Mucosa of rectum (tissue), 2 donors: ENCODE data around the gene TRPM3.

ENCODE experiments used
- H3K27ac ChIP-seq, 2 donors: one replicate each; pipeline ENCODE4 v1.7.0; 2013; ENCODE audit warnings: inconsistent platforms in 2 of 2, low read depth in 2 of 2, low read length in 2 of 2
- H3K27me3 ChIP-seq, 2 donors: one replicate each; pipeline ENCODE4 v1.7.0; 2013; ENCODE audit warnings: low read length in 2 of 2; ENCODE audit not compliant: control insufficient read depth in 2 of 2, insufficient read depth in 2 of 2
- H3K36me3 ChIP-seq, 2 donors: one replicate each; pipeline ENCODE4 v1.7.0; 2013; ENCODE audit warnings: low read length in 2 of 2; ENCODE audit not compliant: control insufficient read depth in 2 of 2, insufficient read depth in 2 of 2
- H3K4me1 ChIP-seq, 2 donors: one replicate each; pipeline ENCODE4 v1.7.0; 2013; ENCODE audit warnings: low read length in 2 of 2, mild to moderate bottlenecking in 1 of 2; ENCODE audit not compliant: control insufficient read depth in 2 of 2, insufficient read depth in 2 of 2
- H3K4me3 ChIP-seq, 2 donors: one replicate each; pipeline ENCODE4 v1.7.0; 2013; ENCODE audit warnings: low read length in 2 of 2
- H3K9ac ChIP-seq, 2 donors: one replicate each; pipeline ENCODE4 v1.7.0; 2013; ENCODE audit warnings: low read length in 2 of 2, low read depth in 1 of 2, mild to moderate bottlenecking in 1 of 2
- H3K9me3 ChIP-seq, 2 donors: one replicate each; pipeline ENCODE4 v1.7.0; 2013; ENCODE audit warnings: low read length in 2 of 2; ENCODE audit not compliant: control insufficient read depth in 2 of 2
- donor health status: healthy.
- donor health status: Normal muscosa, but diverticular disease.

Gene TRPM3

DNA sequence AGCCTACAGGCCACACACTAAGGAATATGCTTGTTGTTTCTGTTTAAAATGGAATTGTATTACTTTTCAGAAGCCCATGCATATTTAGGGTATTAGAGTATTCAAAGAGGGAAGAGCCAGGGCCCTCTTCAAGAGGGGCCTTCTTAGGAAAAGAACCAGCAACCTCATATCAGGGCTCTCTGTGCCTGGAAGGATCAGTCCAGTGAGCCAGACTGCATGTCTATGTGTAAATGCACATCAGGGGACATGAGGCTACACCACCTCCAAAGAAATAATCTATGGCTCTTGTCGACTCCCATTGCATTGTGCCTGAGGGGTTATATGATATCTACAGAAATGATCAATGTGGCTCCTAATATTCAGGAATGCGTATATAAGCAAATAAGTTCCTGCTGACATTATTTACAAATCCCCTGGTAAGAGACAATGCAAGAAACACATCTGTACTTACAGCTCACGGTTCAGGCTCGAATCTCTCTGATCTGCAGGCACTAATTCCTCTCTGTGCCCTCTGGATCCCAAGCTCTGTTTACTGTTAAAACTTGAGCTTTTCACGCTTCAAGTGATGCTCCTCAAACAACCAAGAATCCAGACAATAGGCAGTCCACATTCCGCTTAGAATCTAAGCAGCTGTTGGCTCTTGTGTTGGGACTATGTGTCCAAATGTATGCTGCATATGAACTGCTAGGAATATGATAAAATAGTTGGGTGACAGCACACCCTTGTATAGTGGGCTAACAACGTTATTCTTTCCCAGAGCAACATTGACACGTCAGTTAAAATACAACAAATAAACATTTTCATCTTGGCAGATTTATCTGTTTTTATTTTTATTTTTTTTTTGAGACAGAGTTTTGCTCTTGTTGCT, 556.7 kb downstream of the TRPM3 start:
- Histone ChIP-seq H3K27ac (peak overlapping the region; percentile 66 to 80), H3K9ac (no peak overlapping the region)

GRCh38 chr9:70563431-70564204, 557.8 kb downstream of the TRPM3 start:
- peak overlapping the region; percentile 66 to 80 for H3K27ac ChIP-seq
- no peaks in the 10 kb centered on the region for H3K9me3 ChIP-seq
- H3K27me3 ChIP-seq = no peaks in the 10 kb centered on the region
- H3K4me1 ChIP-seq = peaks cover 6 to 13% of the 10 kb centered on the region in 2 donors
- H3K4me3 ChIP-seq = peak overlapping the region in 1 of 2 donors; percentile 8
- no peaks in the 10 kb centered on the region for H3K36me3 ChIP-seq
- peak overlapping the region in 1 of 2 donors; percentile 39 for H3K9ac ChIP-seq

More for the DNA sequence above, 556.7 kb downstream of the TRPM3 start:
- Histone ChIP-seq H3K27me3 (no peaks in the 10 kb centered on the region), H3K4me3 (no peak overlapping the region), H3K4me1 (peaks cover 6 to 13% of the 10 kb centered on the region in 2 donors), H3K36me3 (no peaks in the 10 kb centered on the region), H3K9me3 (no peaks in the 10 kb centered on the region)

GRCh38 chr9:70563010-70563409, 558.4 kb downstream of the TRPM3 start:
- Histone ChIP-seq H3K27ac (peak overlapping the region; percentile 66 to 80), H3K36me3 (no peaks in the 10 kb centered on the region), H3K27me3 (no peaks in the 10 kb centered on the region), H3K9ac (no peak overlapping the region), H3K4me3 (peak overlapping the region in 1 of 2 donors; percentile 8), H3K9me3 (no peaks in the 10 kb centered on the region), H3K4me1 (peaks cover 6 to 13% of the 10 kb centered on the region in 2 donors)

- no peaks in the 10 kb centered on the region for H3K27me3 ChIP-seq
- H3K9ac ChIP-seq = no peak overlapping the region
- H3K4me3 ChIP-seq = no peak overlapping the region
- no peaks in the 10 kb centered on the region for H3K36me3 ChIP-seq
- peak overlapping the region; percentile 38 to 49 for H3K27ac ChIP-seq
- no peaks in the 10 kb centered on the region for H3K9me3 ChIP-seq
- peaks cover 6 to 13% of the 10 kb centered on the region in 2 donors for H3K4me1 ChIP-seq
Measured at GRCh38 chr9:70561786-70562395, 559.5 kb downstream of the TRPM3 start.

GRCh38 chr9:70561111-70561510, 560.3 kb downstream of the TRPM3 start:
- Histone ChIP-seq H3K9ac (no peak overlapping the region), H3K4me3 (no peak overlapping the region), H3K36me3 (no peaks in the 10 kb centered on the region), H3K9me3 (no peaks in the 10 kb centered on the region), H3K27me3 (no peaks in the 10 kb centered on the region), H3K4me1 (peaks cover 6 to 13% of the 10 kb centered on the region in 2 donors), H3K27ac (peak overlapping the region; percentile 8 to 33)

GRCh38 chr9:70559102-70559501, 562.3 kb downstream of the TRPM3 start:
- Histone ChIP-seq H3K9me3 (no peaks in the 10 kb centered on the region), H3K4me1 (peaks cover 6 to 8% of the 10 kb centered on the region in 2 donors), H3K36me3 (no peaks in the 10 kb centered on the region), H3K4me3 (no peak overlapping the region), H3K27ac (no peak overlapping the region), H3K9ac (no peak overlapping the region), H3K27me3 (no peaks in the 10 kb centered on the region)

- Histone ChIP-seq H3K36me3 (no peaks in the 10 kb centered on the region), H3K4me1 (peaks cover under 1% of the 10 kb centered on the region in 2 donors), H3K27me3 (no peaks in the 10 kb centered on the region), H3K9me3 (no peaks in the 10 kb centered on the region), H3K4me3 (no peak overlapping the region), H3K27ac (no peak overlapping the region), H3K9ac (no peak overlapping the region)
Measured at GRCh38 chr9:70557661-70558369, 563.6 kb downstream of the TRPM3 start.

DNA sequence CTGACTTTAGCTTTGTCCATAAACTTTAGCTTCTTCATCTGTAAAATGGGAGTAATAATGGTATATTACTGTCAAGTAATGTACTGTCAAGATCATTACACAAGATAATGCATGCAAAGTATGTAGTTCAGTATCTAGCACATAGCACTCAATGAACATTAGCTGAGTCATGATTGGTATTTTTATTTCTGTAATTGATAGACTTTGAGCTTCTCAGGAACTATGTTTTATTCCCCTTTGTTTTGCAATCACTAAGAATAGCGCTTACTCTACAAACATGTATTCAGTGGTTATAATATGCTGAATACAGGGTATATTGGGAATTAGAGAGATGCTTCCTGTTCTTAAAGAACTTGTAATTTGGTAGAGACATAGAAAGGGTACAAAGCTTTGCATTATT, 564.6 kb downstream of the TRPM3 start:
- no peak overlapping the region for H3K4me3 ChIP-seq

DNA sequence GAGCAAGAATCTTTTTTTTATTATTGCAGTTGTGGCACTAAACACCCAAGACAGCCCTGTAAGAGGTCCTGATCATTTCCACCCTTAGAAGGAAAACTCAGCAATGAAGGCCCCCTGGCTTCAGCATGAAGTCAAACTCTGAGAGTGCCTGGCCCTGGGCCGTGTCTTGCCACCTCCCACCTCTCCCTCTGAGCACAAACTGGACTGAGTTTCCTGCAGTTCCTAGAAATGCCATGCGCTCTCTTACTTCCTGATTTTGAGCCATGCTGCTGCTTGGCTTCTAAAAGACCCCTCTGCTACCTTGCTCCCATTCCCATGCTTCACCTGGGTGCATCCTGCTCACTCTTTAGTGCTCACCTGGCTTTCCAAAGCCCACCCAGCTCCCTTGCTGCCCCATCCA, 566.5 kb downstream of the TRPM3 start:
- no peak overlapping the region for H3K4me3 ChIP-seq
- no peaks in the 10 kb centered on the region for H3K9me3 ChIP-seq
- H3K27ac ChIP-seq = no peak overlapping the region
- H3K9ac ChIP-seq = no peak overlapping the region
- no peaks in the 10 kb centered on the region for H3K4me1 ChIP-seq
- H3K36me3 ChIP-seq = no peaks in the 10 kb centered on the region
- no peaks in the 10 kb centered on the region for H3K27me3 ChIP-seq

More for the DNA sequence above, 564.6 kb downstream of the TRPM3 start:
- Histone ChIP-seq H3K27ac (no peak overlapping the region), H3K4me1 (no peaks in the 10 kb centered on the region), H3K27me3 (no peaks in the 10 kb centered on the region), H3K9me3 (no peaks in the 10 kb centered on the region), H3K9ac (no peak overlapping the region), H3K36me3 (no peaks in the 10 kb centered on the region)
